H1 (cell line): Measurements from ENCODE around the gene GAGE12J. TPM values are rescaled to one million over a fixed set of nuclear protein-coding genes. Genes with fewer than 3 reads are reported as not detected.

Source experiments
- CTCF ChIA-PET: fragments of 300-600 bp; sonication (Branson Sonifier 250); formaldehyde crosslinking; loops from one replicate; lab custom pipeline; 2021; ENCODE audit not compliant: partially characterized antibody; lab: Charles Lee
- POLR2A ChIA-PET: fragments of 300-600 bp; sonication (Branson Sonifier 250); formaldehyde crosslinking; loops from one replicate; lab custom pipeline; 2021; ENCODE audit warnings: inconsistent platforms; ENCODE audit not compliant: partially characterized antibody; lab: Charles Lee
- DNase-seq, 2 experiments: peaks; one replicate each; pipeline versions ENCODE4 v3.0.0 to v3.0.0-alpha.2; 2010 to 2022; ENCODE audit warnings: low spot score in 2 of 2, low read depth in 1 of 2, mixed read lengths in 1 of 2
- FAIRE-seq: peaks from 2 replicates; lab custom pipeline; 2011; peaks lifted over from hg19 to GRCh38; lab: Jason Lieb, UNC
- H2AFZ ChIP-seq: 2 replicates; pipeline ENCODE4 v1.8.1; 2012; ENCODE audit warnings: low read length, inconsistent platforms
- H2AK5ac ChIP-seq: 2 replicates; pipeline ENCODE4 v1.6.1; 2013; ENCODE audit warnings: low read depth, low read length
- H2BK120ac ChIP-seq: replicated peaks from 2 replicates; pipeline ENCODE3; 2013; ENCODE audit warnings: low read depth, low read length, inconsistent platforms
- H2BK12ac ChIP-seq: 2 replicates; pipeline ENCODE4 v1.6.1; 2013; ENCODE audit warnings: low read depth, low read length
- H2BK15ac ChIP-seq: 2 replicates; pipeline ENCODE4 v1.6.1; 2013; ENCODE audit warnings: low read length
- H2BK20ac ChIP-seq: 2 replicates; pipeline ENCODE4 v1.6.1; 2013; ENCODE audit warnings: low read length
- H2BK5ac ChIP-seq: 2 replicates; pipeline ENCODE4 v1.6.1; 2013; ENCODE audit warnings: low read depth, low read length
- H3K14ac ChIP-seq: 2 replicates; pipeline ENCODE4 v1.6.1; 2013; ENCODE audit warnings: inconsistent platforms; ENCODE audit not compliant: insufficient read length
- H3K18ac ChIP-seq: 2 replicates; pipeline ENCODE4 v1.6.1; 2013; ENCODE audit warnings: low read length; ENCODE audit errors: extremely low read depth
- H3K23ac ChIP-seq: 2 replicates; pipeline ENCODE4 v1.6.1; 2013; ENCODE audit warnings: inconsistent platforms; ENCODE audit not compliant: insufficient read length
- H3K23me2 ChIP-seq: 2 replicates; pipeline ENCODE4 v1.6.1; 2013; ENCODE audit warnings: low read depth, low read length
- H3K27ac ChIP-seq: 2 replicates; pipeline ENCODE4 v1.6.1; 2011; ENCODE audit warnings: low read depth, low read length, inconsistent platforms
- H3K27me3 ChIP-seq, 4 experiments: replicated peaks in 1 of 4; 1 replicate in 1 of 4; 2 replicates in 3 of 4; pipeline versions ENCODE4 v1.6.1 to v1.8.1; 2011 to 2013; ENCODE audit warnings: low read length in 3 of 4, mild to moderate bottlenecking in 3 of 4, inconsistent platforms in 2 of 4, mixed read lengths in 2 of 4, moderate library complexity in 1 of 4; ENCODE audit not compliant: control insufficient read depth in 3 of 4, insufficient read depth in 3 of 4; ENCODE audit errors: extremely low read depth in 1 of 4
- H3K36me3 ChIP-seq, 4 experiments: 2 replicates each; pipeline versions ENCODE4 v1.6.1 to v1.8.1; 2011 to 2013; ENCODE audit warnings: mild to moderate bottlenecking in 4 of 4, low read length in 3 of 4, moderate library complexity in 2 of 4, control low read depth in 1 of 4, inconsistent platforms in 1 of 4; ENCODE audit not compliant: insufficient read depth in 4 of 4, control insufficient read depth in 2 of 4
- H3K4ac ChIP-seq: replicated peaks from 2 replicates; pipeline ENCODE3; 2013; ENCODE audit warnings: low read length, low read depth, mixed read lengths, inconsistent platforms; ENCODE audit not compliant: insufficient read length
- H3K4me1 ChIP-seq, 4 experiments: replicated peaks in 1 of 4; 1 replicate in 1 of 4; 2 replicates in 3 of 4; pipeline versions ENCODE4 v1.6.1 to v1.8.1; 2011 to 2013; ENCODE audit warnings: low read length in 3 of 4, inconsistent platforms in 2 of 4, mixed read lengths in 1 of 4; ENCODE audit not compliant: insufficient read depth in 4 of 4, control insufficient read depth in 3 of 4
- H3K4me2 ChIP-seq, 2 experiments: 2 replicates each; pipeline versions ENCODE4 v1.6.1 to v1.8.1; 2011 to 2013; ENCODE audit warnings: low read depth in 2 of 2, low read length in 2 of 2, control low read depth in 1 of 2, inconsistent platforms in 1 of 2, mild to moderate bottlenecking in 1 of 2; ENCODE audit not compliant: insufficient read depth in 1 of 2
- H3K4me3 ChIP-seq, 4 experiments: fragments of 200-600, 300-600 bp in 1 of 4; sonication (generic), shearing (Covaris generic), sonication (Bioruptor Twin) in 1 of 4; 2 replicates each; pipeline versions ENCODE4 v1.5.1 to v1.8.1; 2011 to 2016; ENCODE audit warnings: low read length in 4 of 4, low read depth in 3 of 4, control low read depth in 2 of 4, inconsistent platforms in 2 of 4, mild to moderate bottlenecking in 2 of 4, mixed read lengths in 1 of 4, moderate library complexity in 1 of 4; ENCODE audit not compliant: insufficient read depth in 2 of 4; ENCODE audit errors: extremely low read depth in 1 of 4
- H3K56ac ChIP-seq: replicated peaks from 2 replicates; pipeline ENCODE3; 2013; ENCODE audit warnings: low read depth, mild to moderate bottlenecking, mixed read lengths, low read length, inconsistent platforms; ENCODE audit not compliant: insufficient read length
- H3K79me1 ChIP-seq: 2 replicates; pipeline ENCODE4 v1.6.1; 2013; ENCODE audit warnings: low read depth, low read length, control low read depth
- H3K79me2 ChIP-seq, 2 experiments: 2 replicates each; pipeline versions ENCODE4 v1.6.1 to v1.8.1; 2012 to 2013; ENCODE audit warnings: low read length in 2 of 2, mild to moderate bottlenecking in 2 of 2, inconsistent platforms in 1 of 2; ENCODE audit not compliant: insufficient read depth in 2 of 2, control insufficient read depth in 1 of 2
- H3K9ac ChIP-seq, 4 experiments: replicated peaks in 1 of 4; 1 replicate in 1 of 4; 2 replicates in 3 of 4; pipeline versions ENCODE4 v1.6.1 to v1.8.1; 2011 to 2013; ENCODE audit warnings: low read depth in 3 of 4, low read length in 3 of 4, control low read depth in 2 of 4, mild to moderate bottlenecking in 2 of 4, moderate library complexity in 2 of 4, inconsistent platforms in 1 of 4; ENCODE audit errors: extremely low read depth in 1 of 4
- H3K9me3 ChIP-seq, 2 experiments: 2 replicates each; pipeline versions ENCODE4 v1.6.1 to v1.8.1; 2012 to 2013; ENCODE audit warnings: mild to moderate bottlenecking in 2 of 2, moderate library complexity in 2 of 2, control low read depth in 1 of 2, inconsistent platforms in 1 of 2, low read depth in 1 of 2, low read length in 1 of 2, mixed read lengths in 1 of 2; ENCODE audit not compliant: insufficient read depth in 2 of 2
- H4K20me1 ChIP-seq, 2 experiments: replicated peaks in 1 of 2; 2 replicates each; pipeline versions ENCODE3 to v1.8.1; 2011 to 2013; ENCODE audit warnings: inconsistent platforms in 2 of 2, low read length in 2 of 2, mild to moderate bottlenecking in 1 of 2; ENCODE audit not compliant: insufficient read depth in 2 of 2, control insufficient read depth in 1 of 2
- H4K5ac ChIP-seq: 2 replicates; pipeline ENCODE4 v1.6.1; 2013; ENCODE audit warnings: low read length, low read depth, mixed read lengths, inconsistent platforms; ENCODE audit not compliant: insufficient read length
- H4K8ac ChIP-seq: 2 replicates; pipeline ENCODE4 v1.8.0; 2013; ENCODE audit warnings: mild to moderate bottlenecking, moderate library complexity, low read length, inconsistent platforms; ENCODE audit not compliant: insufficient read depth; ENCODE audit errors: extremely low read depth
- H4K91ac ChIP-seq: replicated peaks from 2 replicates; pipeline ENCODE3; 2013; ENCODE audit warnings: low read length, mixed read lengths, inconsistent platforms; ENCODE audit not compliant: insufficient read length
- BACH1 ChIP-seq: IDR thresholded peaks from 2 replicates; pipeline ENCODE4 v1.6.1; 2012; ENCODE audit warnings: low read length, improper control_type of control experiment
- CBX5 ChIP-seq: fragments of 300-800, 300-1000 bp; sonication (generic); IDR thresholded peaks from 2 replicates; pipeline ENCODE4 v1.7.1; 2016; ENCODE audit warnings: antibody characterized with exemption, low read length, low read depth
- CREB1 ChIP-seq: IDR thresholded peaks from 2 replicates; pipeline ENCODE4 v1.6.1; 2012; ENCODE audit warnings: inconsistent platforms
- EZH2 ChIP-seq: fragments of 200-600 bp; sonication (generic); IDR thresholded peaks from 2 replicates; pipeline ENCODE4 v1.7.1; 2012; ENCODE audit warnings: low read depth, mild to moderate bottlenecking, moderate library complexity, low read length, inconsistent platforms; ENCODE audit not compliant: severe bottlenecking
- GABPA ChIP-seq: IDR thresholded peaks from 2 replicates; pipeline ENCODE4 v1.6.1; 2011; ENCODE audit warnings: mild to moderate bottlenecking, low read length, moderate library complexity, borderline replicate concordance; ENCODE audit not compliant: insufficient read depth
- KDM5A ChIP-seq: fragments of 200-600 bp; IDR thresholded peaks from 2 replicates; pipeline ENCODE4 v1.7.1; 2012; ENCODE audit warnings: mild to moderate bottlenecking, low read length, inconsistent platforms, mixed read lengths
- NRF1 ChIP-seq: IDR thresholded peaks from 2 replicates; pipeline ENCODE4 v1.6.1; 2011; ENCODE audit warnings: mild to moderate bottlenecking, low read depth, low read length, improper control_type of control experiment
- SIX5 ChIP-seq: IDR thresholded peaks from 2 replicates; pipeline ENCODE4 v1.6.1; 2011; ENCODE audit warnings: mild to moderate bottlenecking, low read depth, low read length
- SP2 ChIP-seq: IDR thresholded peaks from 2 replicates; pipeline ENCODE4 v1.6.1; 2012; ENCODE audit warnings: mild to moderate bottlenecking, low read length, inconsistent platforms
- SRF ChIP-seq: IDR thresholded peaks from 2 replicates; pipeline ENCODE4 v1.6.1; 2011; ENCODE audit warnings: mild to moderate bottlenecking, low read depth, low read length, moderate library complexity
- ZNF274 ChIP-seq: IDR thresholded peaks from 2 replicates; pipeline ENCODE4 v1.7.0; 2012; ENCODE audit warnings: low read length, borderline replicate concordance; ENCODE audit errors: extremely low read depth
- WGBS, 2 experiments: shearing (Covaris generic) in 1 of 2; methylation state at CpG; one replicate each; pipeline versions ENCODE4 v1.1.6 to v1.1.7; 2013 to 2015; ENCODE audit warnings: low lambda C conversion rate in 2 of 2, mixed read lengths in 2 of 2, inconsistent platforms in 1 of 2, low coverage in 1 of 2, missing lambda C conversion rate in 1 of 2; ENCODE audit not compliant: insufficient replicate concordance in 2 of 2, insufficient coverage in 1 of 2, insufficient read length in 1 of 2; ENCODE audit errors: extremely low coverage in 1 of 2, missing lambda C conversion rate in 1 of 2; 5-methylcytosine and 5-hydroxymethylcytosine counted together
- polyA plus RNA-seq, 7 experiments: library from polyadenylated mRNA; depleted of rRNA in 3 of 7; stranded (reverse) in 5 of 7; unstranded in 2 of 7; fragments of >200 nt in 5 of 7; fragments of 200-250 nt in 2 of 7; gene quantifications; 1 replicate in 5 of 7; 2 replicates in 1 of 7; 4 replicates in 1 of 7; pipeline versions ENCODE4 v1.2.1 to v1.2.3, GENCODE V29; 2011 to 2013; ENCODE audit warnings: missing spikeins in 2 of 7, mixed read lengths in 2 of 7
- total RNA-seq: library from RNA; stranded (reverse); fragmentation: NEBNext Ultra II Directional; extraction: Animal tissue kit (Norgen Biotek cat#: 25700); gene quantifications from 2 replicates; pipeline ENCODE4 v1.2.1, GENCODE V29; 2021
- TF ChIP-seq, protein P1 (sequence below): IDR thresholded peaks from 2 replicates; pipeline ENCODE4 v1.6.1; 2012; ENCODE audit warnings: inconsistent platforms

The GAGE12J gene
- total and polyA plus RNA-seq, 2 of the 8 experiments (the other 6 are each of a cell fraction or from before 2014, with no cell fraction given): not detected

DNA sequence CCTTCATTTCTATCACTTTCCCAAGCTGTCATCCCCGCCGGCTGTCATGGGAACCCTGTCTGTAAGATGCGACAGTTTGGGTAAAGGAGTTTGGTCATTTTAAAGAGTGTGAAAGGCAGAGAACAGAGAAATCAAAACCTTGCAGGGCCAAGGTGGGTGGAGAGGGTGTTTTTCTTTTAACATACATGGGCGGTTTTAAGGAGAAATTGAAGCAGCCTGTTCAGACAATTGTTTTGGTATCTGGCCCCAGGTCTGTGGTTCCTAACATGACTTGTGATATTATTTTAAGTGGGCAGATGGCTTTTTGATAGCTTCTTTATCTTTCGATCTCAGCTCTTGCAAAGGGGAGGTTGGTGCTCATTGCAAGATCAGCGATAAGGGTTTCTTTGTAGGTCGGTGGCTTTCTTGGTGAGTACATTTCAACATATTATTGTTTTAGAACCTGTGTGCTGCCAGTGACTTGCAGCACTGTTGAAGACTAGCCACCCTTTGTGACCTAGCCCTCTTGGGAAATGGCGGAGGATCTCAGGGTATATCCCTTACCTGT lies 48.6 kb upstream of the GAGE12J start:
- Histone ChIP-seq H3K23ac (no peak overlapping the region), H3K18ac (no peak overlapping the region), H4K8ac (no peak overlapping the region), H2BK12ac (no peak overlapping the region), H2BK15ac (no peak overlapping the region), H4K91ac (no peak overlapping the region), H3K4me2 (no peak overlapping the region), H3K9ac (no peak overlapping the region), H4K20me1 (peaks cover 0 to 17% of the 10 kb centered on the region in 2 experiments), H3K9me3 (no peaks in the 10 kb centered on the region), H2BK5ac (no peak overlapping the region), H3K4ac (no peak overlapping the region), H2BK120ac (no peak overlapping the region), H3K79me2 (peaks cover 12 to 38% of the 10 kb centered on the region in 2 experiments; a peak in 3 of 4 replicates), H3K14ac (no peak overlapping the region), H2BK20ac (no peak overlapping the region), H3K56ac (no peak overlapping the region), H3K27ac (no peak overlapping the region), H3K79me1 (peaks cover 2% of the 10 kb centered on the region; the same call in 1 of the 2 replicates), H3K36me3 (no peaks in the 10 kb centered on the region), H3K4me1 (peaks cover 0 to 11% (median 5%) of the 10 kb centered on the region in 4 experiments; a peak in 4 of 7 replicates), H3K4me3 (no peak overlapping the region), H2AFZ (no peak overlapping the region), H3K27me3 (no peaks in the 10 kb centered on the region), H4K5ac (no peak overlapping the region), H3K23me2 (no peaks in the 10 kb centered on the region; the same call in 1 of the 2 replicates), H2AK5ac (no peak overlapping the region)
- ChIA-PET CTCF (no interaction called here), POLR2A (interaction anchor here (0.8 to 1.3 kb wide), 3 partner anchors 8 to 23 kb away, joined by 3 to 5 read pairs (median 3); no protein-coding TSS in a partner anchor)
- WGBS, 2 experiments: 96% methylated on average over 8 of the region's 8 CpGs; no CpG with 5 or more reads in 1 of the 2 experiments
- no peak for FAIRE-seq
- DNase-seq: no peak
- no peak for TF ChIP-seq BACH1
- TF ChIP-seq, protein P1, sequence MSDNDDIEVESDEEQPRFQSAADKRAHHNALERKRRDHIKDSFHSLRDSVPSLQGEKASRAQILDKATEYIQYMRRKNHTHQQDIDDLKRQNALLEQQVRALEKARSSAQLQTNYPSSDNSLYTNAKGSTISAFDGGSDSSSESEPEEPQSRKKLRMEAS: no peak
- no peak for TF ChIP-seq SRF
- TF ChIP-seq CBX5: no peak
- TF ChIP-seq ZNF274: no peak
- no peak for TF ChIP-seq SIX5
- no peak for TF ChIP-seq EZH2
- no peak for TF ChIP-seq SP2
- no peak for TF ChIP-seq CREB1
- no peak for TF ChIP-seq GABPA
- TF ChIP-seq NRF1: no peak
- no peak for TF ChIP-seq KDM5A
